BE2C (cell line): Measurements from ENCODE around the gene ALK.
A peak's percentile ranks its signal among the peaks of the same experiment; 100 is the strongest.

Experiments used
- DNase-seq: peaks from one replicate; pipeline ENCODE4 v3.0.0-alpha.2; 2020
- H3K27me3 ChIP-seq: fragments of 250-450 bp; sonication (Bioruptor Pico); 2 replicates; pipeline ENCODE4 v1.5.1; 2020; ENCODE audit warnings: mild to moderate bottlenecking
- H3K36me3 ChIP-seq: fragments of 250-450 bp; sonication (Bioruptor Pico); 2 replicates; pipeline ENCODE4 v1.5.1; 2020; ENCODE audit warnings: mild to moderate bottlenecking
- H3K4me1 ChIP-seq: fragments of 250-450 bp; sonication (Bioruptor Pico); 2 replicates; pipeline ENCODE4 v1.5.1; 2020
- H3K4me3 ChIP-seq: 2 replicates; pipeline ENCODE4 v1.5.1; 2011; ENCODE audit warnings: low read depth, low read length
- H3K9me3 ChIP-seq: fragments of 250-450 bp; sonication (Bioruptor Pico); 2 replicates; pipeline ENCODE4 v1.5.1; 2020
- TF ChIP-seq, protein P1 (sequence below): IDR thresholded peaks from 2 replicates; pipeline ENCODE4 v1.5.1; 2012; ENCODE audit warnings: mild to moderate bottlenecking, low read depth, low read length

ALK gene

DNA sequence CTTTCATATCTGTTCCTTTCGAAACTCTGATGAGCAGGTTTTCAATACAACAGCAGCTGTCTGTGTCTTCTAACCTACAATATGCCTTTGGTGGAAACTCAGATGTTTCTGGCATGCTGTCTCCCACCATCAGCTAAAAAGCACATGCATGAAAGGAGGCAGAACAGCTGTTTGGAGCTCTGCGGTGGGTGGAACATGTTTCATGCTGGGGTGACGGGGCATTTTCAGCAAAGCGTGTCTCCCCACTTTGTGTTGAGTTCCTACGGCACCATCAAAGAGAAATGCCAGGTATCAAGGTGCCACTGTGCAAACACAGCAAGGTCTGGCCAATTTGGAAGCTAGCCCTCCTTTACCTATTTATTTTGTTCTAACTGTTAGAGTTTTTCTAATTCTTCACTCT is 516.1 kb downstream of the ALK start:
- Histone ChIP-seq H3K36me3 (no peaks in the 10 kb centered on the region), H3K9me3 (no peaks in the 10 kb centered on the region), H3K27me3 (no peaks in the 10 kb centered on the region), H3K4me3 (no peak overlapping the region), H3K4me1 (no peaks in the 10 kb centered on the region)
- no peak for DNase-seq
- TF ChIP-seq, protein P1, sequence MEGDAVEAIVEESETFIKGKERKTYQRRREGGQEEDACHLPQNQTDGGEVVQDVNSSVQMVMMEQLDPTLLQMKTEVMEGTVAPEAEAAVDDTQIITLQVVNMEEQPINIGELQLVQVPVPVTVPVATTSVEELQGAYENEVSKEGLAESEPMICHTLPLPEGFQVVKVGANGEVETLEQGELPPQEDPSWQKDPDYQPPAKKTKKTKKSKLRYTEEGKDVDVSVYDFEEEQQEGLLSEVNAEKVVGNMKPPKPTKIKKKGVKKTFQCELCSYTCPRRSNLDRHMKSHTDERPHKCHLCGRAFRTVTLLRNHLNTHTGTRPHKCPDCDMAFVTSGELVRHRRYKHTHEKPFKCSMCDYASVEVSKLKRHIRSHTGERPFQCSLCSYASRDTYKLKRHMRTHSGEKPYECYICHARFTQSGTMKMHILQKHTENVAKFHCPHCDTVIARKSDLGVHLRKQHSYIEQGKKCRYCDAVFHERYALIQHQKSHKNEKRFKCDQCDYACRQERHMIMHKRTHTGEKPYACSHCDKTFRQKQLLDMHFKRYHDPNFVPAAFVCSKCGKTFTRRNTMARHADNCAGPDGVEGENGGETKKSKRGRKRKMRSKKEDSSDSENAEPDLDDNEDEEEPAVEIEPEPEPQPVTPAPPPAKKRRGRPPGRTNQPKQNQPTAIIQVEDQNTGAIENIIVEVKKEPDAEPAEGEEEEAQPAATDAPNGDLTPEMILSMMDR = no peak

DNA sequence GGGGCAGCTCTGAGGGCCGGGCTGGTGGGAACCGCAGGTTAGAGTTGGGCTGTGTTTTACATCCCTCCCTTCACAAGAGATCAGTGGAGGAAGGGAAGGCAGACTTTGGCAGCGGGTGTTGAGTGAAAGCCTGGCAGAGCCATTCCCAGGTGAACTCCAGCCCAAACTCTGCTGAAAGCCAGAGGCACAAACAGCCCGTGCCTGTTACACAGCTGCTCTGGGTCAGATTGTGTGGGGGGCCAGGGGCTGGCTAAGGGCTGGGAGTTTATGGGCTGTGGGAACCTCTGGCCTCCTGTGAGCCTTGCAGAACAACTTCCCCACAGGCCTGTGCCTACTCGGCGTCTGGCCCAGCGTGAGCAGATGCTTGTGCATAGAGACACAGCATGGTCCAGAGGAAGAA is 519.4 kb downstream of the ALK start:
- no peaks in the 10 kb centered on the region for H3K9me3 ChIP-seq
- no peaks in the 10 kb centered on the region for H3K36me3 ChIP-seq
- peaks cover 3% of the 10 kb centered on the region; the same call in 1 of the 2 replicates for H3K4me1 ChIP-seq
- DNase-seq = peak; percentile 54
- TF ChIP-seq, protein P1 = no peak
- H3K4me3 ChIP-seq = no peak overlapping the region
- H3K27me3 ChIP-seq = no peaks in the 10 kb centered on the region

DNA sequence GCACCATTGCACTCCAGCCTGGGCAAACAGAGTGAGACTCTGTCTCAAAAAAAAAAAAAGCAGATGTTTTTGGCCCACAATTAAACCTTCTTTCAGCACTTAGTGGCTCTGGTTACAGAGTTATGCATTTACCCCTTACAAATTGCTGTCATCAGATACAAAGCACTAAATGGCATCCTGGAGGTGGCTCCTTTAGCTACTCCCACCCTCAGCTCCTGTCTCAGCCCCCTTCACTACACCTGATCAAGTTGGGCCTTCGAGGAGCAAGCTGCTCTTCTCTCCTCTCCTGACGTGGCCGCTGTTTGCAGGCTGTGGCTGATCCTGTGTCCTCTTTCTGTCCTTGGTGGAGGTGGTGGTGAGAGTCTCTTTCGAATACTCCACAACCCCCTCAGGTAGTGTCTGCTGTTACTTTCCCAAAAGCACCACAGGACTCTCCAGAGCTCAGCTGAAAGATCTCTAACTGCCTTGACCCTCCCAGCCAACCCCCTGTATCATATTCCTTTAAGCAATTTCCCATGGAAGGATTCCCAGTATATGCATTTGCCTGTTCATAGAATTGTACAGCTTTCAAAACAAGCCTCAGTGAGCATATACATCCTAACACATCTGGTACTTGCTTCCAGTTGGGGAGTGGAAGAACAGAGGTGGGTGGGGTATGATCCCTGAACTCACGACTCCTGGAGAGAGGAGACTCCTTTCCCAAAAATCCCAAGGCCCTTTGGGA is 520.3 kb downstream of the ALK start:
- no peak overlapping the region for H3K4me3 ChIP-seq
- TF ChIP-seq, protein P1 = no peak
- no peaks in the 10 kb centered on the region for H3K27me3 ChIP-seq
- DNase-seq = no peak
- peaks cover 3% of the 10 kb centered on the region; the same call in 1 of the 2 replicates for H3K4me1 ChIP-seq
- H3K36me3 ChIP-seq = no peaks in the 10 kb centered on the region
- no peaks in the 10 kb centered on the region for H3K9me3 ChIP-seq

DNA sequence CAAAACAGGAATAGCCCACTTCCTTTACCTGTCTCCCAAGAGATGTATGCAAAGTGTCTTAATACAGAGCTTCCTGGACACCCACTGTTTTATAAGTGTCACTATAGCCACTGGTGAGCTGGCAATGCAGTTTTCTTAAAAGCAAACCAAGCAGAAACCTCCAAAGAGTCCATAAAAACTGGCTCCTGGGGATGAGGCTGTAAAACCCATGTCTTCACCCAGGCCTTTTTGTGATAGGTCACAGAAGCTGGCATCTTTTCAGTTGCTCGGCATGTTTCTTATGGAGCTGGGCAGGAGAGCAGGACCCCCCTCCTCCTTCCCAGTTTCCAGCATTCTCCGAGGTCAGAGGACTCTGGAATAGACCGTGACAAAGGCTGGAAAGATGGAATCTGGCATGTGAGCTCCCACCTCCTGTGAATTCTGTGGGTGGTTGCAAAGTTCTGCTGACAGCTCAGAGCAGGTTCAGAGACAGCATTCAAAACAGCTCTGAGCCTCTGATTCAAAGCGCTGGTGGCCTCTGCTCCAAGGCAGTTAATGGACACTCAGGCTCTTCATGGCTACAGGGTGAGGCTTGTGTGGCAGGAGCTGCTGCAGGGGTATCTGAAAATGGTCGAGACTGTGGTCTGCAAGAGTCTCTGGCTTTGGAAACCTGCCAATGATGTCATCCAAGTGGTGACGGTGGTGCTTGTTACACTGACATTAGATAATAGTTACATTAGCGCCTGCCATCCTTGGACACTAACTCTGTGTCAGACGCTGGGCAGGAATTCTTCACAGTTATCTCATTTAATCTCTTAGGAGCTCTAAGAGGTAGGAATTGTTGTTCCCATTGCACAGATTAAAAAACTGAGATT is 522.8 kb downstream of the ALK start:
- no peaks in the 10 kb centered on the region for H3K27me3 ChIP-seq
- H3K4me3 ChIP-seq = no peak overlapping the region
- TF ChIP-seq, protein P1 = no peak
- DNase-seq = peak; percentile 72
- no peaks in the 10 kb centered on the region for H3K36me3 ChIP-seq
- peaks cover 3% of the 10 kb centered on the region; the same call in 1 of the 2 replicates for H3K4me1 ChIP-seq
- no peaks in the 10 kb centered on the region for H3K9me3 ChIP-seq

DNA sequence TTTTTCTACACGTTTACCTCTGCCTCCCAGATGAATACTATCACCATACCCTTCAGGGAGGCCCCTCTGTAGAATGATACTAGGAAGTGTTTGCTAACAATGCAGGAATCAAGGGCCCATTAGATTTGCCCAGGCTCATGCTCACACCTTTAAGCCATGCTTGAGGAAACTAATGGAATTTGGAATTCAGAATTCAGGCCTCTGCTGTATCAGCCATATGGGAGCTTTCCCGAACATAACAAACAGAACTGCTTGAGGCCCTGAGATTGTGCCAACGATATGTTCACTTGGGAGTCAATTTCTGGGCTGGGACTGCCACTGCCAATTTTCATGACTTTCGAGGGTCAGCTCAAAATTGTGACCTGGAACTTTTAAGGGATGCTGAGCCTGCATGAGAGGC is 523.7 kb downstream of the ALK start:
- H3K4me3 ChIP-seq = no peak overlapping the region
- H3K9me3 ChIP-seq = no peaks in the 10 kb centered on the region
- TF ChIP-seq, protein P1 = no peak
- no peak for DNase-seq
- H3K27me3 ChIP-seq = no peaks in the 10 kb centered on the region
- peaks cover 3% of the 10 kb centered on the region; the same call in 1 of the 2 replicates for H3K4me1 ChIP-seq
- no peaks in the 10 kb centered on the region for H3K36me3 ChIP-seq
